Ectodermal cell (in vitro differentiated cells): ENCODE measurements around the gene RIMBP3C.
"Not testable (repeated sequence)": the region's sequence is repeated elsewhere in the genome, so short reads cannot be mapped to it uniquely, and the experiment has no call there.

Source experiments
- H3K27ac ChIP-seq: 2 replicates; pipeline ENCODE4 v1.7.0; 2013; ENCODE audit warnings: mild to moderate bottlenecking, low read depth, low read length; ENCODE audit not compliant: insufficient read depth, poor library complexity, severe bottlenecking
- H3K27me3 ChIP-seq: 2 replicates; pipeline ENCODE4 v1.7.0; 2013; ENCODE audit warnings: mild to moderate bottlenecking, low read length; ENCODE audit not compliant: insufficient read depth, control insufficient read depth, poor library complexity, severe bottlenecking
- H3K36me3 ChIP-seq: one replicate; pipeline ENCODE4 v1.7.0; 2013; ENCODE audit warnings: low read length; ENCODE audit not compliant: control insufficient read depth, insufficient read depth
- H3K4me1 ChIP-seq: one replicate; pipeline ENCODE4 v1.7.0; 2013; ENCODE audit warnings: low read length; ENCODE audit not compliant: control insufficient read depth, insufficient read depth
- H3K4me3 ChIP-seq: 2 replicates; pipeline ENCODE4 v1.7.0; 2013; ENCODE audit warnings: low read depth, low read length, control low read depth; ENCODE audit not compliant: insufficient read depth
- H3K9me3 ChIP-seq: 2 replicates; pipeline ENCODE4 v1.7.0; 2013; ENCODE audit warnings: mild to moderate bottlenecking, low read length, moderate library complexity; ENCODE audit not compliant: control insufficient read depth
- WGBS, 2 experiments: methylation state at CpG; one replicate each; pipeline ENCODE4 v1.1.7; 2013; ENCODE audit warnings: missing lambda C conversion rate in 2 of 2; 5-methylcytosine and 5-hydroxymethylcytosine counted together

RIMBP3C gene

GRCh38 chr22:21516970-21517764 is 34.1 kb downstream of the RIMBP3C start:
- not testable (repeated sequence) for H3K27me3 ChIP-seq

GRCh38 chr22:21516522-21516921 is 34.7 kb downstream of the RIMBP3C start:
- H3K36me3 ChIP-seq, H3K9me3 ChIP-seq, H3K27ac ChIP-seq, H3K4me1 ChIP-seq, H3K27me3 ChIP-seq, H3K4me3 ChIP-seq: not testable (repeated sequence)
- WGBS, 2 experiments: no CpG with 5 or more reads among the region's 22 CpGs

More at GRCh38 chr22:21516970-21517764, 34.1 kb downstream of the RIMBP3C start:
- H3K4me1 ChIP-seq, H3K27ac ChIP-seq, H3K4me3 ChIP-seq, H3K9me3 ChIP-seq, H3K36me3 ChIP-seq: not testable (repeated sequence)
- no CpG with 5 or more reads among the region's 115 CpGs for WGBS, 2 experiments

- not testable (repeated sequence) for H3K27me3 ChIP-seq, H3K4me1 ChIP-seq, H3K27ac ChIP-seq, H3K36me3 ChIP-seq, H3K4me3 ChIP-seq, H3K9me3 ChIP-seq
- WGBS, 2 experiments: no CpG with 5 or more reads among the region's 9 CpGs
Observed at GRCh38 chr22:21515234-21515633, 36.0 kb downstream of the RIMBP3C start.

- H3K27me3 ChIP-seq, H3K4me1 ChIP-seq, H3K9me3 ChIP-seq, H3K4me3 ChIP-seq, H3K27ac ChIP-seq, H3K36me3 ChIP-seq: not testable (repeated sequence)
- WGBS, 2 experiments: no CpG with 5 or more reads among the region's 12 CpGs
Observed at GRCh38 chr22:21514117-21514516, 37.1 kb downstream of the RIMBP3C start.

- WGBS, 2 experiments: 89% methylated on average over 1 of the region's 11 CpGs; no CpG with 5 or more reads in 1 of the 2 experiments
Observed at GRCh38 chr22:21512022-21512421, 39.2 kb downstream of the RIMBP3C start.

GRCh38 chr22:21510397-21510796 is 40.9 kb downstream of the RIMBP3C start:
- H3K27me3 ChIP-seq, H3K9me3 ChIP-seq, H3K4me1 ChIP-seq, H3K27ac ChIP-seq, H3K4me3 ChIP-seq, H3K36me3 ChIP-seq: not testable (repeated sequence)
- WGBS, 2 experiments: no CpG with 5 or more reads among the region's 9 CpGs

More at GRCh38 chr22:21512022-21512421, 39.2 kb downstream of the RIMBP3C start:
- not testable (repeated sequence) for H3K4me1 ChIP-seq, H3K9me3 ChIP-seq, H3K27ac ChIP-seq, H3K27me3 ChIP-seq, H3K36me3 ChIP-seq, H3K4me3 ChIP-seq

- H3K27me3 ChIP-seq, H3K36me3 ChIP-seq, H3K27ac ChIP-seq, H3K4me1 ChIP-seq, H3K4me3 ChIP-seq, H3K9me3 ChIP-seq: not testable (repeated sequence)
- WGBS, 2 experiments: no CpG with 5 or more reads among the region's 16 CpGs
Observed at GRCh38 chr22:21499623-21500506, 51.4 kb downstream of the RIMBP3C start.

- no CpG with 5 or more reads among the region's 7 CpGs for WGBS, 2 experiments
- not testable (repeated sequence) for H3K27ac ChIP-seq, H3K9me3 ChIP-seq, H3K36me3 ChIP-seq, H3K4me3 ChIP-seq, H3K27me3 ChIP-seq, H3K4me1 ChIP-seq
Observed at GRCh38 chr22:21498489-21498888, 52.8 kb downstream of the RIMBP3C start.

- H3K4me3 ChIP-seq, H3K36me3 ChIP-seq, H3K4me1 ChIP-seq, H3K27ac ChIP-seq, H3K27me3 ChIP-seq, H3K9me3 ChIP-seq: not testable (repeated sequence)
- no CpG with 5 or more reads among the region's 4 CpGs for WGBS, 2 experiments
Observed at GRCh38 chr22:21497984-21498383, 53.3 kb downstream of the RIMBP3C start.
